ENCODE results near the gene LMX1B.

DNA sequence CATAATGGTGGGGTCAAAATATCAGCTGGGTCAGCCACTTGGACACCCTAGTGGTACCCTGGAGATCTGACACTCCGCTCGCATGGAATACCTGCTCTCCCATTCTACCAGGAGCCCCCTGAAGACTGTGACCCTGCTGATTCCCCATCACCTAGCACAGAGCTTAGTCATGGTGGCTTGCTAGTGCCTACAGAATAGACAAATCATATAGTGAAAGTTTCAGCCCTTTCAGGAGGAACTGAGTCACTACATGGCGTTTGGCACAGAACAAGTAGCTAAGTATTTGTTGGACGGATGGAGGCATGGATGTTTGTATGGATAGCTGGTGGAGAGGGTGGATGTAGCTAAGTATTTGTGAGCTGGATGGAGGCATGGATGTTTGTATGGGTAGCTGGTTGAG lies 65.3 kb downstream of the LMX1B start:
- TF ChIP-seq CTCF (IDR thresholded peaks at IDR 0.05; ENCODE audit: low read depth, low read length, poor library complexity, severe bottlenecking): no peak
- TF ChIP-seq EZH2phosphoT487 (IDR thresholded peaks at IDR 0.05; ENCODE audit: borderline replicate concordance, low read length): no peak
